Activated CD4-positive, alpha-beta memory T cell treated with anti-CD3 and anti-CD28 coated beads for 36 hours (primary cell): ENCODE results near the gene NDUFA8. TPM values are rescaled to one million over a fixed set of nuclear protein-coding genes. Genes with fewer than 3 reads are reported as not detected.

Source experiments
- CTCF ChIA-PET: fragments of 350-600 bp; sonication (Branson Sonifier 250); formaldehyde crosslinking; loops from one replicate; lab custom pipeline; 2021; ENCODE audit warnings: antibody characterized with exemption, inconsistent platforms; lab: Charles Lee
- POLR2A ChIA-PET: fragments of 350-600 bp; sonication (Branson Sonifier 250); formaldehyde crosslinking; loops from one replicate; lab custom pipeline; 2021; ENCODE audit warnings: antibody characterized with exemption; lab: Charles Lee
- DNase-seq: peaks from one replicate; pipeline ENCODE4 v3.0.0-alpha.2; 2020
- H3K27ac Mint-ChIP-seq: one replicate; pipeline ENCODE4 v1.8.0; 2021; ENCODE audit warnings: mixed read lengths
- H3K27me3 Mint-ChIP-seq: one replicate; pipeline ENCODE4 v1.8.0; 2021; ENCODE audit warnings: mixed read lengths
- H3K36me3 Mint-ChIP-seq: one replicate; pipeline ENCODE4 v1.8.0; 2021; ENCODE audit warnings: mixed read lengths
- H3K4me1 Mint-ChIP-seq: one replicate; pipeline ENCODE4 v1.8.0; 2021; ENCODE audit warnings: low read depth, mixed read lengths
- H3K4me3 Mint-ChIP-seq: one replicate; pipeline ENCODE4 v1.8.0; 2021; ENCODE audit warnings: mild to moderate bottlenecking, mixed read lengths
- H3K9me3 Mint-ChIP-seq: one replicate; pipeline ENCODE4 v1.8.0; 2021; ENCODE audit warnings: mixed read lengths
- intact Hi-C: fragments of 100-400 bp; cut with micrococcal nuclease; formaldehyde crosslinking; loops from one replicate; pipeline ENCODE4 v1.15.1; 2023
- total RNA-seq, 2 experiments: library from RNA; stranded (reverse); gene quantifications; one replicate each; pipeline ENCODE4 v1.2.3, GENCODE V29; 2021

Gene NDUFA8
- total RNA-seq, 2 experiments from 2014 or later: 48.3 to 53.3 TPM

DNA sequence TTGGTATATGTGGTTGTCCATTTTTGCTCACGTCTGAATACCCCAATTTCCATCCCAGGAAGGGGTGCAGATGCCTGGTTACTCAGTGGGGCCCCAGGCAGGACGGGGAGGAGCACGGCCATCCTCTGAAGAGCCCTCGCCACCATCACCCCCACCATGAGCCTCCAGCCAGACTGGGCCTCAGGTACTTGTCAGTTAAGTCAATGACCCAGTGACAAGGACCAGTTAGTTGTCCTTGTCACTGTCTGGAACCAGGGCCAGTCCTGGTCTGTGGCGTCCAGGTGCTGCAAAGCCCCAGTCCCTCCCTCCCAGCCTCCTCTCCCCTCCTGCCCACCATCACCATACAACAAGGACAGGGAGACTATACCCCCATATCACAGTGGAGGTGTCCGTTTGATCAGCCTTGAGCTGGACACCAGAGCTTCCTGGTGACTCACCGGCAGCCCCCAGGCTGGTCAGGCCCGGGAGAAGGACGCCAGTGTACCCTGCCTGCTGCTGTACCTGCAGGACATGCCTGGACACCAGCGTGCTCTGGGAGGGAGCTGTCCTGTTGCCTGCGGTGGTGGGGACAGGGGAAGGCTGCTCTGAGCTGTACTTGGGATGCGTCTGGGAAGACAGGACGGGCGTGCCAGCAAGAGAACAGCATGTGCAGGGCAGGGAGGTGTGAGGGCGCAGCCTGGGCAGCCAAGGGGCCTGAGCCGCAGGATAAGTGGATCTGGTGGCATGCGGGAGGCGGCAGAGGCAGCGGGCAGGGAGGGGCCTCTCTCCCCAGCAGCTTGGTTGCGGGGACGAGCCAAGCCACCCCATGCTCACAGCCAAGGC is 33.9 kb downstream of the NDUFA8 start:
- peaks cover 18% of the 10 kb centered on the region for H3K4me1 Mint-ChIP-seq
- intact Hi-C loops: loop anchor here (1.0 kb wide), 4 partner anchors 139 to 685 kb away; partner anchors contain the start of genes MRRF and RBM18
- H3K27ac Mint-ChIP-seq: no peak overlapping the region

DNA sequence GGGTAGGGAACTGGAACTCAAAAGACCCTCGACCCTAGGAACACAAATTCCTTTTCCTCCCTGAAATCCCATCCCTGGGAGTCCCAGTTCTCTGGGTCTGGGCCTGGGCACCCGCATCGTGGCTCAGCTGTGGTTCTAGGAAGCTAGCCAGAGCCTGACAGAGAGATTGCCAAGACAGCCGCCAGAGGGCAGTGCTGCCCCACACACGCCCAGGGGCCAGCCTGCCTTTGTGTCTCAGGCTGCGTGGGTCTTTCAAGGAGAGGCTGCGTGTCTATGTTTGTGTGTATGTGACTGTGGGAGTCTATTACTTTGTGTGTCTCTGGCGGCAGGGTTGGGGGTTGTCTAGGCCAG is 34.4 kb downstream of the NDUFA8 start:
- intact Hi-C loops: loop anchor here (1.0 kb wide), 4 partner anchors 139 to 685 kb away; partner anchors contain the start of genes MRRF and RBM18
- Mint-ChIP-seq H3K4me1 (peaks cover 18% of the 10 kb centered on the region), H3K27me3 (peaks cover 35% of the 10 kb centered on the region), H3K4me3 (no peak overlapping the region), H3K9me3 (no peaks in the 10 kb centered on the region), H3K27ac (no peak overlapping the region), H3K36me3 (no peaks in the 10 kb centered on the region)
- POLR2A ChIA-PET: no interaction called here
- CTCF ChIA-PET: interaction anchor here (0.6 to 12.4 kb wide), 46 partner anchors 9 to 692 kb away, joined by 3 to 365 read pairs (median 5); partner anchors contain the start of genes MRRF, RBM18 and TTLL11
- peak; percentile 85 for DNase-seq

More for the DNA sequence above, 33.9 kb downstream of the NDUFA8 start:
- H3K4me3 Mint-ChIP-seq: no peak overlapping the region
- no peaks in the 10 kb centered on the region for H3K9me3 Mint-ChIP-seq
- no peak for DNase-seq
- CTCF ChIA-PET: interaction anchor here (0.6 to 12.4 kb wide), 34 partner anchors 9 to 1925 kb away, joined by 3 to 365 read pairs (median 5); partner anchors contain the start of genes MRRF, RBM18 and TTLL11
- no peaks in the 10 kb centered on the region for H3K36me3 Mint-ChIP-seq
- H3K27me3 Mint-ChIP-seq: peaks cover 35% of the 10 kb centered on the region
- POLR2A ChIA-PET: interaction anchor here (0.6 to 0.9 kb wide), 2 partner anchors 27 to 139 kb away, joined by 3 to 4 read pairs; partner anchors contain the start of gene MRRF

DNA sequence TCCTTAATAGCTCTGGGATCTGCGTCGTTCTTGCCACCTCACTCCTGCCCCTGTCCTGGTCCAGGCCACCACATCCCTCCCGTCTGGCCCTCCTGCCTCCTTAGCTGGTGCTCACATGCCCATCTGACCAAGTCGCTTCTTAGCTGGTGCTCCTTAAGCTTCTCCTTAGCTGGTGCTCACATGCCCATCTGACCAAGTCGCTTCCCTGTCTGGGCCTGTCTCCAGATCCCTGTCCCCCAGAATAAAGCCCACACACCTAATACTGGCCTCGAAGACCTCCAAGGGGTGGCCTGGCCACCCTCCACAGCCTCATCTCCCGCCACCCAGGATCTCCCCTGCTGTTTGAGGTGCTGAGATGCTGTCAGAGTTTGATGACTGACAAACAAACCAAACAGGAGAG is 35.1 kb downstream of the NDUFA8 start:
- peaks cover 18% of the 10 kb centered on the region for H3K4me1 Mint-ChIP-seq
- no peaks in the 10 kb centered on the region for H3K36me3 Mint-ChIP-seq
- no peak for DNase-seq
- POLR2A ChIA-PET: no interaction called here
- intact Hi-C loops: no loop called here
- H3K4me3 Mint-ChIP-seq: no peak overlapping the region
- H3K27ac Mint-ChIP-seq: no peak overlapping the region
- CTCF ChIA-PET: interaction anchor here (0.6 to 12.4 kb wide), 47 partner anchors 9 to 693 kb away, joined by 3 to 365 read pairs (median 5); partner anchors contain the start of genes MRRF, RBM18 and TTLL11
- no peaks in the 10 kb centered on the region for H3K9me3 Mint-ChIP-seq
- H3K27me3 Mint-ChIP-seq: peaks cover 35% of the 10 kb centered on the region

DNA sequence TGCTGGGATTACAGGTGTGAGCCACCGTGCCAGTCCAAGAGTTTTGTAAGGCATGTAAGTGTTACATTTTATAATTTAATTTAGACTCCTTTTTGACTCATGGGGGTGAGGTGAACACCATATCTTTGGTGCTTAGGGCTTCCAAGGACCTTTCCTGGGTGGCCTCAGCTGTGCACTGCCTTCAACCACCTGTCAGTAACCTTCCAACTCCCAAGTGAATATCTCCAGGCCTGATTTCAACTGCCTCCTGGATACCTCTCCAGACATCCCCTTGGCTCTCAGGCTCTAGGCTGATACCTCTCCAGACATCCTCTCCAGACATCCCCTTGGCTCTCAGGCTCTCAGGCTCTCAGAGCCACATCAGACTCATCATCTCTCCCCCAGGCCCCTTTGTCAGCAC is 35.5 kb downstream of the NDUFA8 start:
- Mint-ChIP-seq H3K27me3 (peaks cover 35% of the 10 kb centered on the region), H3K36me3 (no peaks in the 10 kb centered on the region), H3K4me1 (peaks cover 18% of the 10 kb centered on the region), H3K9me3 (no peaks in the 10 kb centered on the region), H3K4me3 (no peak overlapping the region), H3K27ac (no peak overlapping the region)
- POLR2A ChIA-PET: no interaction called here
- intact Hi-C loops: no loop called here
- no peak for DNase-seq
- CTCF ChIA-PET: interaction anchor here (0.6 to 12.4 kb wide), 28 partner anchors 8 to 1954 kb away, joined by 3 to 365 read pairs (median 6); partner anchors contain the start of genes MRRF, PDCL, RBM18 and TTLL11

DNA sequence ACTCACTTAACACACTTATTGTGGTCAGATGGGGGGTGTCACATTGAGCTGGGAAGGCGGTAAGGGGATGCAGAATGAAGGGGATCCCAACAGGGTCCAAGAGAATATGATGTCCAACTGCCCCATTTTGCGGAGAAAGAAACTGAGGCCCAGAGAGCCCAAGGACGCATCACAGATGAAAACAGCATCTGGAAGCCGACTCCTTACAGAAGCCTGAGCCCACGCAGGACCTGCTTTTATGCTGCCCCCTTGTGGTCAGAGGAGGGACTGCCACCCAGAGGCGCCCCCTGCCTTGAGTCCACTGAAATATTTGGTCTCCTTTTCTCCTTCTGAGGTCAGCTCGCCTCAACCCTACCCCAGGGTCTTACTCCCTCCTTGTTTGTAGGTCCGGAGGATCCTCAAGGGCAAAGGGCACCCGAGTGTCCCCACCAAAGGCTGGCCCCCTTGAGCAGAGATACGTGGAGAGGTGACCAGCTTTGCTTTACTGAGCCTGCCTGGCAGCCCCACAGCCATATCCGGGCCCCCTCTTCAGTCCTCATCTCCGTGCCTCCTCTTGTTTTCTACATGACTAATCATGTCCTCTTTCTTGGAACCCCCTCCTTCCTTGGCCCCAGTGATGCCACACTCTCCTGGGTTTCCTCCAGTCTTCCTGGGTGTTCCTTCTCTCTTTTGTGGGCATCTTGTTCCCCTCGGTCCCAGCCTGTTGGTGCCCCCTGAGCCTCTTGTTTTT is 36.5 kb downstream of the NDUFA8 start:
- Mint-ChIP-seq H3K9me3 (no peaks in the 10 kb centered on the region), H3K36me3 (no peaks in the 10 kb centered on the region), H3K4me1 (peaks cover 18% of the 10 kb centered on the region), H3K27me3 (peaks cover 35% of the 10 kb centered on the region), H3K4me3 (no peak overlapping the region), H3K27ac (no peak overlapping the region)
- peak; percentile 83 for DNase-seq
- POLR2A ChIA-PET: interaction anchor here (1.5 kb wide), 1 partner anchor 24 kb away, joined by 3 read pairs; no protein-coding TSS in a partner anchor
- intact Hi-C loops: loop anchor here (1.0 to 2.0 kb wide), 2 partner anchors 24 to 436 kb away; no protein-coding TSS in a partner anchor
- CTCF ChIA-PET: interaction anchor here (0.6 to 12.4 kb wide), 33 partner anchors 11 to 705 kb away, joined by 3 to 365 read pairs (median 5); partner anchors contain the start of genes MORN5, MRRF, NDUFA8 and PDCL

DNA sequence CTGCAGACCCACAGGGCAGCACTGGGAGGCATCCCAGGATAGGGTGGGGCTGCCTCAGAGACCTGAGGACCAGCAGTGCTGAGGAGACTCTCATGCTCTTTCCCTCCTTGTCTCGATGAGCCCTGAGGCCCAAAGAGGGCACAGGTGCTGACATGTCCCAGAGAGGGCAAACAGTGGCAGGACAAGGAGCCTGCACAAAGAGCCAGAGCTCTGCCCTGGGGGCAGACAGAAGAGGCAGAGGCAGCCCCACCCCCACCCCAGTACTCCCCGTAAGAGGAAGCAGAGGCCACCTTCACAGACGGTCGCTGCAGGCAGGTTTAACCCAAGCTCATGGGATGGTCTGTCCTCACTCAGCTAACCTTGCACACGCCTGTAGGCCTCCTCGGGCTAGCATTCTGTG is 37.1 kb downstream of the NDUFA8 start:
- intact Hi-C loops: loop anchor here (2.0 kb wide), 1 partner anchor 436 kb away; no protein-coding TSS in a partner anchor
- H3K36me3 Mint-ChIP-seq: no peaks in the 10 kb centered on the region
- ChIA-PET POLR2A (interaction anchor here (1.5 kb wide), 1 partner anchor 23 kb away, joined by 3 read pairs; no protein-coding TSS in a partner anchor), CTCF (interaction anchor here (1.0 to 12.4 kb wide), 20 partner anchors 12 to 688 kb away, joined by 3 to 365 read pairs (median 6); partner anchors contain the start of genes MORN5, MRRF, NDUFA8 and RBM18)
- H3K27me3 Mint-ChIP-seq: peaks cover 33% of the 10 kb centered on the region
- DNase-seq: no peak
- H3K4me3 Mint-ChIP-seq: no peak overlapping the region
- peaks cover 18% of the 10 kb centered on the region for H3K4me1 Mint-ChIP-seq
- H3K9me3 Mint-ChIP-seq: no peaks in the 10 kb centered on the region
- H3K27ac Mint-ChIP-seq: no peak overlapping the region

DNA sequence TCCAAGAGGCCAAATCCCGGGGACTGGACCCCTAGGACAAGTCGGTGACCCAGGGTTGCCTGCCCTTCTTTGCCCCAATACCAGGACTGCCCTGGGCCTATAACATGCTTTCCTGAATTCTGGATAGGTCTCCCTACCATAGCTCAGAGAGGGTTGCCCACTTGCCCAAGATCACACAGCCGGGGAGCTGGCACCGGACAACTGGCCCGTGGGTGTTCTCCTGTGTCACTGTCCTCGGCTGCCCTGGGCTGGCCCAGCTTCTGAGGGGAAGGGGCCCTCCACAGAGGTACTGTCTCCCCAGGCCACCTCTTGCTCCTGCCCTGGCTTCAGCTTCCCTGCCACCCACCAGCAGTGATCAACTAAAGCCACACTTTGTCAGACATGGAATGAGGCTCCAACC is 37.6 kb downstream of the NDUFA8 start:
- peaks cover 18% of the 10 kb centered on the region for H3K4me1 Mint-ChIP-seq
- ChIA-PET POLR2A (interaction anchor here (1.5 kb wide), 1 partner anchor 23 kb away, joined by 3 read pairs; no protein-coding TSS in a partner anchor), CTCF (interaction anchor here (1.1 to 12.4 kb wide), 13 partner anchors 12 to 689 kb away, joined by 3 to 365 read pairs (median 17); partner anchors contain the start of genes MRRF and RBM18)
- no peaks in the 10 kb centered on the region for H3K36me3 Mint-ChIP-seq
- intact Hi-C loops: loop anchor here (2.0 kb wide), 1 partner anchor 435 kb away; no protein-coding TSS in a partner anchor
- DNase-seq: no peak
- peaks cover 5% of the 10 kb centered on the region for H3K9me3 Mint-ChIP-seq
- H3K4me3 Mint-ChIP-seq: no peak overlapping the region
- peaks cover 29% of the 10 kb centered on the region for H3K27me3 Mint-ChIP-seq
- H3K27ac Mint-ChIP-seq: no peak overlapping the region

DNA sequence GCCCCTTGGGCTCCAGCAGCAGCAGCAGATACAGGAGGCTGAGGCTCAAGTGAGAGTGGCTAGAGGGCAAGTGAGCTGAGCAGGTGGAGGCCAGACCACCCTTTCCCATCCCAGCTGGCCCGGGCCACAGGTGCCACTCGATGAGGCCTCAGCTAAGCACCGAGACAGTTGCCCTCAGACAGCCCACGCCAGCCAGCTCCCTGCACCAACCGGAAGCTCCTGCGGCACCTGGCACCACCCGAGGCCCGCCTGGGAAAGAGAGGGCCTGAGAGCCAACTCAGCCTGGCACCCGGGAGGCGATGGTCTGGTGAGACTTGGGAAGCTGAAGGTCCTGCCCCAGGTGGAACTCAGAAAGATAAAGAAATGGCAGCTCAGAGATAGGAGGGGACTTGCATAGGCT is 38.2 kb downstream of the NDUFA8 start:
- Mint-ChIP-seq H3K9me3 (peaks cover 5% of the 10 kb centered on the region), H3K4me1 (peaks cover 14% of the 10 kb centered on the region), H3K4me3 (no peak overlapping the region), H3K27me3 (peaks cover 25% of the 10 kb centered on the region), H3K36me3 (no peaks in the 10 kb centered on the region), H3K27ac (no peak overlapping the region)
- ChIA-PET POLR2A (no interaction called here), CTCF (interaction anchor here (1.4 to 12.4 kb wide), 7 partner anchors 11 to 264 kb away, joined by 3 to 365 read pairs (median 18); no protein-coding TSS in a partner anchor)
- DNase-seq: no peak
- intact Hi-C loops: no loop called here

DNA sequence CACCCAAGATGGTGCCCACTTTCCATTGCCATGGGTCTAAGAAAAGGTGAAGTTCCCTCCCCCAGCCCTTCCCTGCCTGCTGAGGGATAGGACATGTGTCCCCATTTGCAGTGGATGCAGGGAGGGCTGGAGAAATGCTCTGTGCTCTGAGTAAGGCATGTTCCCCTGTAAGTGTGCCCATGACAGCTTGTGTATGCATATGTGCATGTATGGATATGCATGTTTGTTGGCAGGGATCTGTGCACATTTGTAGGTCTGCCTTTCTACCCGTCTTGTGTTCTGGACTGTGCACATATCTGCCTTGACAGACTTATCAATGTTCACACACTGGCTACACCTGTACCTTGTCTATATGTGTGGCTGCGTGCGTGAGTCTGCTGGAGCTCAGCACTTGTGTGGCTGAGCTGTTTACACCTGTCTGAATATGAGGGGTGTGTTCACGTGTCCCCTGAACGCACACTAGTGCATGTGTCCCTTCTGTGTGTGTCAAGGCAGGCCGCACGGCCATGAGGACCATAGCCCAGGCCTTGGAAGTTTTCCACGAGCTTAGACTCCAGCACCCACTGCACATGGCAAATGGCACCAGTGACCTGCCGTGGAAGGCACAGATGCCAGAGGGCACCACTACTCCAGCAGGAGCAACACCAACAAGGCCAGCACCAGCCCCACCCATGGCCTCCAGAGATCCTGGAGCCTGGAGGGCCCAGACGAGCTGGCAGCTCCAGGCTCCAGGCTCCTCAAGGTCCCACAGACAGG is 39.1 kb downstream of the NDUFA8 start:
- peaks cover 16% of the 10 kb centered on the region for H3K27me3 Mint-ChIP-seq
- H3K9me3 Mint-ChIP-seq: peaks cover 5% of the 10 kb centered on the region
- intact Hi-C loops: no loop called here
- CTCF ChIA-PET: interaction anchor here (0.7 to 12.4 kb wide), 4 partner anchors 18 to 228 kb away, joined by 3 to 365 read pairs (median 158); no protein-coding TSS in a partner anchor
- H3K27ac Mint-ChIP-seq: no peak overlapping the region
- DNase-seq: no peak
- H3K4me3 Mint-ChIP-seq: no peak overlapping the region
- H3K4me1 Mint-ChIP-seq: peaks cover 10% of the 10 kb centered on the region
- H3K36me3 Mint-ChIP-seq: no peaks in the 10 kb centered on the region
- POLR2A ChIA-PET: no interaction called here

DNA sequence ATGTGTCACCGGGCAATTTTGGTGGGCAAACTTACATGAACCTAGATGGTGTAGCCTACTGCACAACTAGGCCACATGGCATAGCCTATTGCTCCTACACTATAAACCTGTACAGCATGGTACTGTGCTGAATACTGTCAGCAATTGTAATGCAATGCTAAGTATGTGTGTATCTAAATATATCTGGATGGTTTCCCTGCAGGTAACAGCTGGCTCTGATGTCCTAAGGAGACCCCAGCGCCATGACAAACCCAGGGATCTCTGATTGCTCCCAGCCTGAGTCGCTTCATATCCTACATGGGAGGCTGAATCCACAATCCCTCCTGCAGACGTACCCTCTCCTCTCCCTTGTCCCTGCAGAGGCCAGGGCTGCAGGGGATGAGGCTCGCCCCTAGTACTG is 39.9 kb downstream of the NDUFA8 start:
- intact Hi-C loops: no loop called here
- H3K4me3 Mint-ChIP-seq: no peak overlapping the region
- peaks cover 5% of the 10 kb centered on the region for H3K4me1 Mint-ChIP-seq
- ChIA-PET CTCF (interaction anchor here (1.4 to 12.4 kb wide), 3 partner anchors 22 to 229 kb away, joined by 3 to 365 read pairs (median 314); no protein-coding TSS in a partner anchor), POLR2A (no interaction called here)
- no peaks in the 10 kb centered on the region for H3K36me3 Mint-ChIP-seq
- DNase-seq: no peak
- H3K9me3 Mint-ChIP-seq: peaks cover 5% of the 10 kb centered on the region
- H3K27ac Mint-ChIP-seq: no peak overlapping the region
- peaks cover 9% of the 10 kb centered on the region for H3K27me3 Mint-ChIP-seq
